ENCODE measurements around the gene XPO5. TPM values are rescaled to one million over a fixed set of nuclear protein-coding genes. Genes with fewer than 3 reads are reported as not detected.

The XPO5 gene
- total and polyA plus RNA-seq, 2 of the 4 experiments (the other 2 are of a cell fraction) = 29.0 to 30.1 TPM

DNA sequence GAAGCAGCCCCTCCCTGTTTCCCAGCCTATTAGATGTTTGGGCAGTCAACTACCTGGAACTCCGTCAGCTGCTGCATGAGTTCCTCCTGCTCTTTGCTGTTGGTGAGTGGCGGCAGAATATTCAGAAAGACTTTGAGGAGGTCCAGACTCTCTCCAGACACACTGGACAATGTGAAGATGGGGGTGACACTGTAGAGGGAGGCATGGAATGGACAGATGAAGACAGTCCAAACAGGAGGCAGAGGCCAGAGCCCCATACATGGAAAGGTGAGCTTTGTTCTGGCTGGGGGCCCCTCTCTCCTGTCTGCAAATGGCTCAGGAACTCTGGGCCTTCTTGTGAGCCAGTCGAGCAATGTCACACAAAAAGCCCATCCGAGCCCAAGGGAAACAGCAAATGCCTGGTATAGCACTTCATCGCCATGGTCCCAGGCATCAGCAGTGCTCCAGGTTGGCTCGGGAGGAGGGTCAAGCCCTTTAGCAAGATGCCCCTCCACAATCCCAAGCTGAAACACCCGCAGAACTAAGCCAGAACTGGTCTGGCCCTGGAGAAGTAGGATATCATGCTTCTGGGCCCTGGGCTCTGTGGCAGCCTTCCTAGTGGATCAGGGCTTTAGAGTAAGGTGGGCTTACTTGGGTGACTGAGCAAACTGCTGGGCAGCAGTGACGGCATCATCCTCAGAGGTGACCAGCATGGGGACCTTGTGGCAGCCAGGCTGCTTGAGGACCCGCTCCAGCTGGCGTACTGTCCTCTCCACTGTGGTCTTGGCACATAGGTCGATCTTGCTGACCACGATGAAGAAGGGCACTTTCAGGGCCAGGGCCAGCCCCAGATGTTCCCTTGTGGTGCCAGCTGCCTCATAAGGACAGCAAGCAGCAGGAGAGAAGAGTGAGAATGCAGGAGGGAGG is 48.3 kb upstream of the XPO5 start:
- H2BK15ac ChIP-seq (ENCODE audit: low read depth, low read length) = no peak overlapping the region
- no peak for TF ChIP-seq RAD21 (IDR thresholded peaks at IDR 0.05; ENCODE audit: low read length)
- TF ChIP-seq, protein P1, sequence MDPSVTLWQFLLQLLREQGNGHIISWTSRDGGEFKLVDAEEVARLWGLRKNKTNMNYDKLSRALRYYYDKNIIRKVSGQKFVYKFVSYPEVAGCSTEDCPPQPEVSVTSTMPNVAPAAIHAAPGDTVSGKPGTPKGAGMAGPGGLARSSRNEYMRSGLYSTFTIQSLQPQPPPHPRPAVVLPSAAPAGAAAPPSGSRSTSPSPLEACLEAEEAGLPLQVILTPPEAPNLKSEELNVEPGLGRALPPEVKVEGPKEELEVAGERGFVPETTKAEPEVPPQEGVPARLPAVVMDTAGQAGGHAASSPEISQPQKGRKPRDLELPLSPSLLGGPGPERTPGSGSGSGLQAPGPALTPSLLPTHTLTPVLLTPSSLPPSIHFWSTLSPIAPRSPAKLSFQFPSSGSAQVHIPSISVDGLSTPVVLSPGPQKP (IDR thresholded peaks at IDR 0.05; ENCODE audit: borderline replicate concordance, low read depth, low read length) = no peak
- no peak for TF ChIP-seq CEBPB (IDR thresholded peaks at IDR 0.05; ENCODE audit: low read depth, low read length)
- TF ChIP-seq MAFK (IDR thresholded peaks at IDR 0.05; ENCODE audit: low read depth, low read length) = no peak
- no peak for TF ChIP-seq MAZ (IDR thresholded peaks at IDR 0.05; ENCODE audit: borderline replicate concordance, low read depth, low read length)
- TF ChIP-seq BHLHE40 (IDR thresholded peaks at IDR 0.05; ENCODE audit: low read depth, low read length) = no peak
- TF ChIP-seq RCOR1 (IDR thresholded peaks at IDR 0.05; ENCODE audit: insufficient replicate concordance, low read length) = no peak
- TF ChIP-seq FOS (IDR thresholded peaks at IDR 0.05; ENCODE audit: low read depth, low read length) = no peak
- no peak for TF ChIP-seq POLR2A (IDR thresholded peaks at IDR 0.05; ENCODE audit: low read depth, low read length)
- no peak for TF ChIP-seq CTCF (conservative IDR thresholded peaks at IDR 0.05; ENCODE audit: low read depth, low read length)
- TF ChIP-seq, protein P2, sequence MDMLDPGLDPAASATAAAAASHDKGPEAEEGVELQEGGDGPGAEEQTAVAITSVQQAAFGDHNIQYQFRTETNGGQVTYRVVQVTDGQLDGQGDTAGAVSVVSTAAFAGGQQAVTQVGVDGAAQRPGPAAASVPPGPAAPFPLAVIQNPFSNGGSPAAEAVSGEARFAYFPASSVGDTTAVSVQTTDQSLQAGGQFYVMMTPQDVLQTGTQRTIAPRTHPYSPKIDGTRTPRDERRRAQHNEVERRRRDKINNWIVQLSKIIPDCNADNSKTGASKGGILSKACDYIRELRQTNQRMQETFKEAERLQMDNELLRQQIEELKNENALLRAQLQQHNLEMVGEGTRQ (IDR thresholded peaks at IDR 0.05; ENCODE audit: low read depth, low read length) = no peak
- no peak for TF ChIP-seq NFE2L2 (IDR thresholded peaks at IDR 0.05; ENCODE audit: low read depth, low read length)
- TF ChIP-seq RFX5 (IDR thresholded peaks at IDR 0.05; ENCODE audit: low read depth, low read length) = no peak
- TF ChIP-seq SMC3 (IDR thresholded peaks at IDR 0.05; ENCODE audit: low read depth, low read length) = no peak
- TF ChIP-seq MXI1 (IDR thresholded peaks at IDR 0.05; ENCODE audit: borderline replicate concordance, low read depth, low read length) = no peak
- no peak overlapping the region for H2BK5ac ChIP-seq (ENCODE audit: low read depth, low read length, poor library complexity, severe bottlenecking)

More for the DNA sequence above, 48.3 kb upstream of the XPO5 start:
- Histone ChIP-seq H4K20me1 (ENCODE audit: insufficient read depth, low read length) (no peaks in the 10 kb centered on the region; the same call in 1 of the 2 replicates), H3K9me3 (ENCODE audit: control insufficient read depth, insufficient read depth, low read length) (no peaks in the 10 kb centered on the region), H3K18ac (ENCODE audit: low read depth, low read length) (no peak overlapping the region), H2BK20ac (ENCODE audit: low read depth, low read length) (no peak overlapping the region), H3K56ac (ENCODE audit: extremely low read depth, insufficient read depth, low read length) (no peak overlapping the region), H3K79me1 (ENCODE audit: low read depth in 1 of 2, low read length in 2 of 2) (peaks cover 49 to 86% of the 10 kb centered on the region in 2 experiments), H4K91ac (ENCODE audit: insufficient read depth, low read depth, low read length) (no peak overlapping the region), H3K14ac (replicated peaks; ENCODE audit: low read depth, low read length) (no peak overlapping the region), H2AFZ (replicated peaks; ENCODE audit: low read length, poor library complexity) (no peak overlapping the region), H2BK120ac (ENCODE audit: low read depth, low read length) (no peak overlapping the region), H3K36me3 (ENCODE audit: control insufficient read depth, insufficient read depth, low read length) (peaks cover 58% of the 10 kb centered on the region), H3K4me2 (ENCODE audit: low read depth, low read length) (no peak overlapping the region), H3K4ac (ENCODE audit: low read depth, low read length) (no peak overlapping the region), H3K4me1 (ENCODE audit: control insufficient read depth, insufficient read depth, low read length) (peaks cover 6% of the 10 kb centered on the region), H3K27me3 (ENCODE audit: control insufficient read depth, insufficient read depth, low read length) (no peaks in the 10 kb centered on the region), H2AK9ac (replicated peaks; ENCODE audit: low read depth, low read length, poor library complexity) (no peak overlapping the region), H3K9ac (ENCODE audit: low read depth, low read length) (no peak overlapping the region), H3K23ac (ENCODE audit: low read depth, low read length) (no peak overlapping the region), H2AK5ac (ENCODE audit: low read depth, low read length) (no peak overlapping the region), H3K9me1 (ENCODE audit: insufficient read depth, low read length) (peaks cover 32% of the 10 kb centered on the region), H4K8ac (ENCODE audit: low read depth in 2 of 2, low read length in 2 of 2) (no peak overlapping the region), H4K5ac (ENCODE audit: low read depth, low read length) (no peak overlapping the region), H3K27ac (ENCODE audit: insufficient read depth, low read length) (no peak overlapping the region), H3K4me3 (ENCODE audit: insufficient read depth, low read depth, low read length) (no peak overlapping the region)
- intact Hi-C loops (cut with micrococcal nuclease) = no loop called here
- DNase-seq (no peak), ATAC-seq (ENCODE audit: low read depth) (no peak)
- ChIA-PET CTCF (no interaction called here), POLR2A (ENCODE audit: unreplicated experiment) (no interaction called here)
- BruUV-seq (replicated peaks) = no TSS peak
- 100% methylated on average over 4 of the region's 12 CpGs; no CpG with 5 or more reads in 1 of the 2 experiments for WGBS, 2 experiments (ENCODE audit: extremely low coverage in 2 of 2, insufficient read length in 1 of 2)
- in situ Hi-C loops (cut with MboI; ENCODE audit: low sequenced_read_pairs) = no loop called here
- dilution Hi-C loops (cut with HindIII; ENCODE audit: low sequenced_read_pairs, unreplicated experiment) = no loop called here
